HG02973 (cell line): ENCODE measurements around the gene TRMT2B.
"Not testable (repeated sequence)": the region's sequence is repeated elsewhere in the genome, so short reads cannot be mapped to it uniquely, and the experiment has no call there.

ENCODE experiments used
- ATAC-seq: cut with Tn5 transposase; IDR thresholded peaks from one replicate; pipeline ENCODE4 v1.9.1; 2021; ENCODE audit warnings: moderate library complexity; ENCODE audit not compliant: unreplicated experiment

TRMT2B gene

DNA sequence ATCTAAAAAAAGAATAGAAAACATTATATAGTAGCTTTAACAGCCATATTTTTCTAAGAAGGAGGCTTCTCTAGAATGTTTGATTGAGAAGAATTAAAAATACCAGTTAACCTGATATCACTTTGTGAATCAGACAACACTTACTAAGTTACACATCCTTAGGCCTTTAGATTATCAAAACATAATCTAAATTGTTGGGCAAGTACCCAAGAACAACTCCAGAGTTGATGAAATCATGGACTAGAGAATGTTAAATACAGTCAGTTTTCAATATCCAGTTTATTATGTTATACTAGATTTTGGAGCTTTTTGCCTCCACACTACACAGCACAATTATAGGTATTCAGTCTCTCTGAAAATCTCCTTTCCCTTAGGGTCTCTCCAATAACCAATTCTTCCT lies 42.8 kb downstream of the TRMT2B start:
- no peak for ATAC-seq

DNA sequence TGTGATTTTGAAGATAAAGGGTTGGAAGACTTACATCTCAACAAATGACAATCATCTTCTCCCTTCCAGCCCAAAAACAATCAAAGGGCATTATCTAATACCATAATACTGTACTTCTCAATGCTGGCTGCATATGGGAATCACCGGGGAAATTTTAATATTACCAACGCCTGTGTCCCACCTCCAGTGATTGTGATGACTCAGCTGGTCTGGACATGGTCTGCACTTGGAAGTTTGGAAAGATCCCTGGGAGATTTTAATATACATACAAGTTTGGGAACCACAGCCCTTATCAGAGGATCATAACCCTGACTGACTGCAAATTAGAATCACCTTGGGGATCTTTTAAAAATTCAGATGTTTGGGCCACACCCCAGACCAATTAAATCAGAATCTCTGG lies 52.5 kb downstream of the TRMT2B start:
- ATAC-seq, result no peak

DNA sequence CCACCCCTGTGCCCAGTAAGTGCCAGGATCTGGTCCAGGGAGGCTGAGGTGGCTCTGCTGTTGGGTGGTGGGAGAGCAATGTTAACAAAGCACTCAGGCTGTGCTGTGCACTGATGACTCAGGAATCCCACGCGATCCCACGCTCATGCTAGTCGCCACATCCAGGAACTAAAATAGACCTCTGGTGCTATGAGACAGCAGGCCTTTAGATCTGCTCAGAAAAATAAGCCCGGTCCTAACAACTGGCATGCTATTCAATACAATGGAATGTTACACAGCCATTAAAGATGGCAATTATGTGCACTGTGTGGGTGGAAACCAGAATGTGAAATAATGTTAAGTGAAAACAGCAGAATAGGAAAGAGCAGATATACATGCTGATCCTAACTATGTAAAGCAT lies 56.4 kb downstream of the TRMT2B start:
- no peak for ATAC-seq

DNA sequence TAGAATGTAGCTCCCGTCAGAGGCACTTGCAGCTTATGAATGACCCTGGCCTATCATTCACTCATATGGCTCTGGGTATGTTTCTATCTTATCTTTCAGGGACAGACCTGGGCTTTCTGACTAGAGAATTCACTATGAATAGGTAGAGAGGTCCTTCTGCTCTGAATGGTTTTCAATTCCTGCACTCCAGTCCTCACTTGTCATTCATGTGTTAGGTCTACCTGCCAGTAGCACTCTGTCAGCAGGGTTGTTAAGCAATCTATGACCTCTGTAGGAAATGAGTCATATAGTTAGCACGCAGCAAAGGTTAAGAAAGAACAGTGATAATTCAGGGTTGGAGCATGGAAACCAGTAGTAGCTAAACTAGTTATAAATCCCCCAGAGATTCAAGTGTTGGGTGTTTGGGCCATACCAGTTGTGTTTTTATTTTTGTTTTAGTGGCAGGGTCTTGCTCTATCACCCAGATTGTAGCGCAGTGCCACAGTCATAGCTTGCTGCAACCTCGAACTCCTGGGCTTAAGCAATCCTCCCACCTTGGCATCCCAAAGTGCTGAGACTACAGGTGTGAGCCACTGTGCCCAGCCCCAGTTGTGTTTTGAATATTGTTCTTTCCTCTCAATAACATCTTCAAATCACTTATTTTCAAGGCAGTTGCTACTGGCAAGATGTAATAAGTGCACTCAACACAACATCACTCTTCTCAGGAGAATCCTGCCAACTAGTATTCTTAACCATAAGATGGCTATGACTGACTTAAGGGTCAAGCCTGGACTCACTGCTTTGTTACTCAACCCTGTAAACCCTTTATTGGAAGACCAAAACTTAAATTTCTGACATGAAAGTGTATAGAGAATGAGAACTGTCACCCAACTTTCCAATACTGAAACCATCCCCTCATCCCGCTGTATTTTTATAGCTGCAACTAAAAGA lies 57.3 kb downstream of the TRMT2B start:
- peak; percentile 81 for ATAC-seq

DNA sequence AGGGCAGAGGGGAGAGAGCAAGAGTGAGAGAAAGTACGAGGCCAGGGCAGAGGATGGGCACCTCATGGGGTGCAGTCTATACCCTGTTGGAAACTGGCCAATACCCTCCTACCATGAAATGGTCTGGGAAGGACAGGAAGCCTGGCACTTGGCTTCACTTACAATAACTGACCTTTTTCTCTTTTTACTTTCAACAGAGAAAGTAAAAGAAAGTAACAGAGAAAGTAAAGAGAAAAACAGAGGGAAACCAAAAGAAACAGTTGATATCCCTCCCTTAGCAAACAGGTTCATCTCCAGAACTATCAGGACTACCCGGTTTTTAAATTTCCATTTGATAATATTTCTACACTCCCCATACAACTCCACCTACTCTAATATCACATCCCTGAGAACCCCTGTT lies 61.8 kb downstream of the TRMT2B start:
- ATAC-seq, result no peak

DNA sequence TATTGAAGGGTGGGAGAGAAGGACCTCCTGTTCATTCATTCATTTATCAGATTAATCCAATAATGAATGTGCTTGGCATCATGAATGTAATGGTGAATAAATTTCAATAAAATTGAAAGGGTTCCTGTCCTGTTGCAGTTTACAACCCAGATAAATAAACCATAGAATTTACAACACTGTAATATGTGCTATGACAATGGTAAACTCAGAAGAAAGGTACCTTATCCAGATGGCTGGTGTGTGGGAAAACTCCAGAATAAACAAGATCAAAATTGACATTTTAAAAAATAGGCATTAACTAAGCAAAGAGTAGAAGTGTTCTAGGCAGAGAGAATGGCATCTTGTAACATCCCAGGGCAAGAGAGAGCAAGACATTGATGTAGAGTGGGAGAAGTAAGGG lies 67.1 kb downstream of the TRMT2B start:
- ATAC-seq, result no peak

DNA sequence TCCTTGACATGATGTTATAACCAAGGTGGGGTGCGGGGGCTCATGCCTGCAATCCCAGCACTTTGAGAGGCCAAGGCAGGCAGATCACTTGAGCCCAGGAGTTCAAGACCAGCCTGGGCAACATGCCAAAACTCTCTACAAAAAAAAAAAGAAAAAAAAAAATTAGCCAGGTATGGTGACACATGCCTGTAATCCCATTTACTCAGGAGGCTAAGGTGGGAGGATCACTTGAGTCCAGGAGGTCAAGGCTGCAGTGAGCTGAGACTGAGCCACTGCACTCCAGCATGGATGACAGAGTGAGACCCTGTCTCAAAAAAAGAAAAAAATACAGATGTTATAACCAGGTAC lies 70.4 kb downstream of the TRMT2B start:
- ATAC-seq, result not testable (repeated sequence)

DNA sequence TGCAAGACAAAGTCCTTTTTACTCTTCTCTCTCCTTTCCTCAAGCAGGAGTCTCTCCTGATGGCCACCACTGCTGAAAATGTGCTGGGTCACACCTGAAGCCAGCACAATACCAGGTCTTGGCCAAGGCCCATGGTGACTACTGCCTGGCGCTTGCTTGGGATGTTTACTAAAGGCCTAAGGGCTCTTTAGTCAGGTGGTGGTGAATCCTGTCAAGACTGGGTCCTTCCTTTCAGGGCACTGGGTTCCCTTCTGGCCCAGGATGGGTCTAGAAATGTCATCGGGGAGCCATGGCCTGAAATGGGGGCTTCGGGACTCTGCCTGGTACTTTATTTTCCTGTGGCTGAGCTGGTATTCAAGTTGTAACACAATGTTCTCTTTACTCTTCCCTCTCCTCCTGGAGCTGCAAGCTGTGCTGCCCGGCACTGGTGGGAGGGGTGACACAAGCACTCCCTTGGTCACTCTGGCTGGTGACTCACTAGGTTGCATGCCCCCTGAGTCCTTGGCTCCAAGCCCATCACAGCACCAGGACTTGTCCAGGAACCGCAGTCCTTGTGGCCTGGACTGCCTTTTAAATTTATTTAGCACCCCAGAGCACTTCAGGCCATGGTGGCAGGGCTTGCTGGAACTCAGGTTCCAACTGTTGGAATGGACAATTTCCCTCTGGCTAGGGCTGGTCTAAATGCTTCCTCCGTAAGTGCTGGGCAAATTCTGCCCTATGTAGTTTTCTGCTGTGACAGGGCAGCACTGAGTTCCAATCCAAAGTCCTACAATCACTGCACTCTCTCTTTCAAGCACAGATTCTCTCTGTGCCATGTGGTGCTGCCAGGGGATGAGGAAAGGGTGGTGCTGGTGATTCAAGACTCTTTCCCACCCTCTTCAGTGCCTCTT lies 71.1 kb downstream of the TRMT2B start:
- no peak for ATAC-seq

DNA sequence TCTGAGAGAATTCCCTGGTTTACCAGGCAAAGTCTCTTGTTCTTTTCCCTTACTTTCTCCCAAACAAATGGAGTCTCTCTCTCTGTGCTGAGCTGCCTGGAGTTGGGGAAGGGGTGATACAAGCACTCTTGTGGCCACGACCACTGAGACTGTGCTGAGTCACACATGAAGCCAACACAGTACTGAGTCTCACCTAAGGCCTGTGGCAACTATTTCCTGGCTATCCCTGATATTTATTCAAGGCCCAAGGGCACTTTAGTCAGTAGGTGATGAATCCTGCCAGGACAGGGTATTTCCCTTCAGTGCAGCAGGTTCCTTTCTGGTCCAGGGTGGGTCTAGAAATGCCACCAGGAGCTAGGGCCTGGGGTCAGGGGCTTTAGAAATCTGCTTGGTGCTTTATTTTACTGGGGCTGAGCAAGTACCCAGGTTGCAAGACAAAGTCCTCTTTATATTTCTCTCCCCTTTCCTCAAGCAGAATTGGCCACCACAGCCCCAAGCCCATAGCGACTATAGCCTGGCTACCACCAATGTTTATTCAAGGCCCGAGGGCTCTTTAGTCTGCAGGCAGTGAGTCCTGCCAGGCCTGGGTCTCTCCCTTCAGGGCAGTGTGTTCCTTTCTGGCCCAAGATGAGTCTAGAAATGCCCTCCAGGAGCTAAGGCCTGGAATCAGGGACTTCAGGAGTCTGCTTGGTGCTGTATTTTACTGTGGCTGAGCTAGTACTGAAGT lies 71.9 kb downstream of the TRMT2B start:
- no peak for ATAC-seq

DNA sequence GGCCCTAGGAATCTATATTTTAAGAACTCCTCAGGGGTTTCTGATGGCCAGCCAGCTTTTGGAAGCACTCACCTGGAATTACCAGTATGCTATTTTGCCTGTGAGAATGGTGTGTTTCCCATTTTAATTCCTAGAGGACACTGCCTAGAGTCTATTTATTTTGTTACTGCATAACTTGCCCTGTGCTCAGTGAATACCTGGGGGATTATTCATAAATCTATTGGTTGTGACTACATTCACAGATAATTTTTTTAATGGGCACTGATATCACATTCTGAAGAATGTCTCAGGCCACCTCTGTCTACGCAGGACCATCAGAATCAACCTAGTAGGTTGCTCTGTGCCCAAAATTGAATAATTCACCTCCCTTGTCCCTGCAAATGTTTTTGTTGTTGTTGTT lies 75.7 kb downstream of the TRMT2B start:
- ATAC-seq, result no peak

DNA sequence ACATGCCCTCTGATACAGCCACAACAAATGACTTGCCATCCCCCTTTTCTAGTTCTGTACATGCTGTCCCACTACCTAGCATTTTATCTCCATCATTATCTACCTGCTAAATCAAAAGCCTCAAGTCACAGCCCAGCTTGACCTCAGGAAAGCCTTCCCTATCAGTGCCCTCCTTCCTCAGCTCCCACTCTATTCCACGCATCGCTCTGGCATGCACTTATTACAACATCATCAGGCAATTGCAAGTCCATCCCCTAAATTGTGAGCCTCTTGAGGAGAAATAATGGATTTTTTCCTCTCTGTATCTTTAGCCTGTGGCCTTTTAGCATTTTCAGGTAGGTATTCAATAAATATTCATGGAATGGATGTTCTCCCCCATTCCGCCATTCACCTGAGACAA lies 76.7 kb downstream of the TRMT2B start:
- ATAC-seq, result no peak

DNA sequence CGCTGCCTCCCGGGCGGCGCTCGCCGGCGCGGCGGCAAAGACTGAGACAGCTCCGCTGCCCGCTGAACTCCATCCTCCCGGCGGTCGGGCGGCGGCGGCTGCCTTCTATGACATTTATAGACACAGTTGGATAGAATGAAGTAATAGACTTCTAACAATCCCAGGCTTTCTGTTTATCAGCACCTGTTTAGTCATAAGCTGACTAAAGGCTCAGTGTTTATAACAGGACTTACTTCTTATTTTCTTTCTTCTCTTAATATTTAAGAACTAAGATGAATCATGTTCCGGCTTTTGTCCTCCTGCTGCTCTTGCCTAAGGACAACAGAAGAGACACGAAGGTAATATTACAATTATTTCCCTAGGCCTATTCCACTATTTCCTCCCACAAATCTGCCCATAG lies 78.5 kb downstream of the TRMT2B start:
- ATAC-seq, result no peak

DNA sequence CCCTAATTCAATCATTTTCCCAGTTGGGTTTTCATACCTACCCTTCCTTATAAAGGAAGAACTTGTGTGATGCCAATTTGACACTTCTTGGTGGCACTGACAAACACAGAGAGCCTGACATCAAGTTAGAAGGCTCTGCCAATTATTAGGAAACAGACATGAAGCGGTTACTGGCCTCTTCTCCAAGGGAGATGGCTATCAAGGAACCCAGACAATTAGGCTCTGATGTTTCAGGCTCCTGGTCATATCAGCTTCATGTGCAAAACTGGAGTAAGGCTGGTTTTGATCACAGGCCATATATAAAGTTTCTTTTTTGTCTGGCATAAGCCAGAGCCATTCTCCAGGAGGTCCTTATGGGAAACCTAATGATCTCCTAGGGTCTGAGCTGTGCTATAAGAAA lies 82.0 kb downstream of the TRMT2B start:
- ATAC-seq, result no peak

DNA sequence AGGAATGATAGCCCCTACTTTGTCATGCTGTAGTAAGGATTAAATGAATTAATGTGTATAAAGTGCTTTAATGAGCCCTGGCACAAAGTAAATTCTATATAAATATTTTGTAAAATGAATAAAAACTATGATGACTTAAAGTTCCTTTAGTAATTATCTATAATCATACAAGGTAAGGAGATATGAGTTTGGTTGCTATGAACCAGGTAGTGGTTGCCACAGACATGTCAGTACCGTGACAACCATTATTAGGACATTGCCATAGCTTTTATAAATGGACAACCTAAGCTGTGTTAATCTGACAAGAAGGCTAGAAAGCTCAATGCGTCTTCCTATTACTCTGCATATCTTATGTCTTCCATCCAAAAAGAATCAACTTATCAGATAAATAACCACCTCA lies 82.5 kb downstream of the TRMT2B start, which contains the start of gene ARL13A:
Gene ARL13A (plus strand): TSS at position 301 of the 400 bp plus-strand sequence. CDS start 3,982 bp downstream, outside the sequence.
- no peak for ATAC-seq

DNA sequence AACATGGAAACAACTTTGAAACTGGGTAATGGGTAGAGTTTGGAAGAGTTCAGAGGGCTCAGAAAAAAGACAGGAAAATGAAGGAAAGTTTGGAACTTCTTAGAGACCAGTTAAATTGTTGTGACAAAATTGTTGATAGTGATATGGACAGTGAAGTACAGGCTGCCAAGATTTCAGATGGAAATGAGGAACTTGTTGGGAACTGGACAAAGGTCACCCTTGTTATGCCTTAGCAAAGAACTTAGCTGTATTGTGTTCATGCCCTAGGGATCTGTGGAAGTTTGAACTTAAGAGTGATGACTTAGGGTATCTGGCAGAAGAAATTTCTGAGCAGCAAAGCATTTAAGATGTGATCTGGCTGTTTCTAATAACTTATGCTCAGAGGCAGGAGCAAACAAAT lies 87.5 kb downstream of the TRMT2B start:
- no peak for ATAC-seq

DNA sequence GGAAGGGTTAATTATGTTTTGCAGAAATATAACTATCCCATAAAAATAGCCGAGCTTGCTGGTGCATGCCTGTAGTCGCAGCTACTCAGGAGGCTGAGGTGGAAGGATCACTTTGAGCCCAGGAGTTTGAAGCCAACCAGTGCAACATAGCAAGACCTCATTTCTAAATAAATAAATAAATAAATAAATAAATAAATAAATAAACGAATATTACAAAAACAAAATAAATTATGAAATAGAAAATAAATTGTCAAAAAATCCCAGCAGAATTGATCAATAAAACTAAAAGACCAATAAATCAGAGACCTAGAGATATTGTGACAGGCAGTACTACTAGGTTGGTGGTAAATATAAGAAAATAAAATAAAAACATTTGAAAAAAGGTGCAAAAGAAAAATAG lies 89.1 kb downstream of the TRMT2B start:
- no peak for ATAC-seq
